HG02884 (cell line): ENCODE data around the gene RSPH10B2.
"Not testable (repeated sequence)": the region's sequence is repeated elsewhere in the genome, so short reads cannot be mapped to it uniquely, and the experiment has no call there.

Experiments used
- ATAC-seq: cut with Tn5 transposase; IDR thresholded peaks from one replicate; pipeline ENCODE4 v1.9.1; 2021; ENCODE audit warnings: mild to moderate bottlenecking, moderate library complexity; ENCODE audit not compliant: unreplicated experiment

The RSPH10B2 gene

GRCh38 chr7:6781581-6781980 lies 27.7 kb downstream of the RSPH10B2 start:
- ATAC-seq, result not testable (repeated sequence)

DNA sequence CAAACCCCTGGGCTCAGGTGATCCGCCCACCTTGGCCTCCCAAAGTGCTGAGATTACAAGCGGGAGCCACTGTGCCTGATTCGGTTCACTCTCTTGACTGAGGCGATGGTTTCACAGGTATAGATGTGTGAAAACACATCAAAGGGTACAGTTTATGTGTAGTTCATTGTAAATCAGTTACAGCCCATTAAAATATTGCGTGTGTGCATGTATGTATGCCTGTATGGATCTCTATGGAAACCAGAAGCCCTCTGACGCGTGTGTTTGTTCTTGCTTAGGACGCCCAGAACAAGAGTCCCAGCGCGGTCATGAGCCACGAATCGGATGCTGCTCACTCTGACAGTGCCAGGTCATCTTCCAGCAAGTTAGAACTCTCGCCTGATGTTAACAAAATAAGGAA lies 35.5 kb downstream of the RSPH10B2 start:
- not testable (repeated sequence) for ATAC-seq

DNA sequence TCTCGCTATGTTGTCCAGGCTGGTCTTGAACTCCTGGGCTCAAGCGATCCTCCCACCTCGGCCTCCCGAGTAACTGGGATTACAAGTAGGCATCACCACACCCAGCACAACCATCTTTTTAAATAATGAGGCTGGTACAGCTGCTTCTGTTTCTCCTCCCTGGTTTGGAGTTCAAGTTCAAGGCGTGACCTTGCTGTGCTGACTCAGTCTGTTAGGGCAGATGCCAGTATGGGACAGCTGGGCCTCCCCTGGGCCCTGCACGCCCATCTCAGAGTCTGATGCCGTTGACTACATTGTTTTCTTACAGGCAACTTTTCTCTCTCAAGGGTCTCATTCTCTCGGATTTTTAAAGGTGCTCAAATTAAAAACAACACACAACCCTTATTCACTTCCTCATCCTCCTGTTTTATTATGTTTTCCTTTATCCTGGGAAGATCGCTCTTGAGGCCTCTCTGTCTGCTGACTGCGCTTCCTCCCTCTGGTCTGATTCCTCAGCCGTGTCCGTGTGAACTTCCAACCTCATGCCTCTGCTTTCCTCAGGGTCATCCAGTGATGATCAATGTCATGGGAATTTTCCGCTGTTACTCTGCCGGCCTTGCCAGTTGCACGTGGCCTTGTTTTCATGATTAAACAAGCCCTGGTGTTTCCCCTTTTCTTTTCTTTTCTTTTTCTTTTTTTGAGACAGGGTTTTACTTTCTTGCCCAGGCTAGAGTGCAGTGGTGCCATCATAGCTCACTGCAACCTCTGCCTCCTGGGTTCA lies 38.4 kb downstream of the RSPH10B2 start:
- ATAC-seq, result not testable (repeated sequence)

DNA sequence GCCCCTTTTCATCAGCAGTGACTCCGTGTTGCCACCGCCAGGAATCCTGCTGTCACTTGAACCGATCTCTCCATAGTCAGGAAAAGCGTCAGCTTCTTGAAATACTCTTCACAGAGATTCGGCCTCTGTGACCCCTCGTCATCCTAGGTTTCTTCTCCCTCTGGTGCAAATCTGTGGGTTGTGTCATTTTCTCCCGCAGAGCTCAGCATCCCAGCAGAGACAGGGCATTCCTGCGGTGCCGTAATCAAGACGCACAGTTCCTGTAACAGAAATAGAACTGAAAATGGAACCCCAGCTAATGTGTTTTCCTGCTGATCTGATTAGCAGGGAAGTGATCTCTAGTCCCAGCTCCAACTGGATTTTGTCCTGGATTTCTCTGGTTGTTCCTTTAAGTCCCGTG lies 40.4 kb downstream of the RSPH10B2 start:
- ATAC-seq, result not testable (repeated sequence)

DNA sequence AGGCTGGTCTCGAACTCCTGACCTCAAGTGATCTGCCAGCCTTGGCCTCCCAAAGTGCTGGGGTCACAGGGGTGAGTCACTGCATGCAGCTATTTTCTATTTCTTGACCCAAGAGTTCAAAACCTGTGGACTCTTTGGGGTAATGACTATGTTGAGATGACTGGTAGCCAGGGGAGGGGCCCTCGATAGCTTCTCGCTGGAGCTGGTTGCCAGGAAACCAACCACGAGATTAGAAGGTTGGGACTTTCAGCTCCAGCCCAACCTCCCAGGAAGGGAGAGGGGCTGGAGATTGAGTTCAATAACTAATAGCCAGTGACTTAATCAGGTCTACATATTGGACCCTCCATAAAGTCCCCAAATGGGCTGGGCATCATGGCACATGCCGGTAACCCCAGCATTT lies 43.3 kb downstream of the RSPH10B2 start:
- not testable (repeated sequence) for ATAC-seq

- ATAC-seq, result not testable (repeated sequence)
These were observed 44.1 kb downstream of the RSPH10B2 start for GRCh38 chr7:6798047-6798446.

- not testable (repeated sequence) for ATAC-seq
These were observed 46.0 kb downstream of the RSPH10B2 start for GRCh38 chr7:6799887-6800286.

DNA sequence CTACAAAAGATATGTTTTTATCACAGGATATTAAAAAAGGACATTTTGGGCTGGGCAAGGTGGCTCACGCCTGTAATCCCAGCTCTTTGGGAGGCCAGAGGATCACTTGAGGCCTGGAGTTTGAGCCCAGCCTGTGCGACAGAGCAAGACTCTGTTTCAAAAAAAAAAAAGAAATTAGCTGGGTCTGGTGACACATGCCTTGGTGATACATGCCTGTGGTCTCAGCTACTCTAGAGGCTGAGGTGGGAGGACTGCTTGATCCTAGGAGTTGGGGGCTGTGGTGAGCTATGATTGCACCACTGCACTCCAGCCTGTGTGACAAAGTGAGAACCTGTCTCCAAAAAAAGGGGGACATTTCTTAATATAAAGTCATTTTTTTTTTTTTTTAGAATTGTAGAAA lies 46.4 kb downstream of the RSPH10B2 start:
- not testable (repeated sequence) for ATAC-seq

DNA sequence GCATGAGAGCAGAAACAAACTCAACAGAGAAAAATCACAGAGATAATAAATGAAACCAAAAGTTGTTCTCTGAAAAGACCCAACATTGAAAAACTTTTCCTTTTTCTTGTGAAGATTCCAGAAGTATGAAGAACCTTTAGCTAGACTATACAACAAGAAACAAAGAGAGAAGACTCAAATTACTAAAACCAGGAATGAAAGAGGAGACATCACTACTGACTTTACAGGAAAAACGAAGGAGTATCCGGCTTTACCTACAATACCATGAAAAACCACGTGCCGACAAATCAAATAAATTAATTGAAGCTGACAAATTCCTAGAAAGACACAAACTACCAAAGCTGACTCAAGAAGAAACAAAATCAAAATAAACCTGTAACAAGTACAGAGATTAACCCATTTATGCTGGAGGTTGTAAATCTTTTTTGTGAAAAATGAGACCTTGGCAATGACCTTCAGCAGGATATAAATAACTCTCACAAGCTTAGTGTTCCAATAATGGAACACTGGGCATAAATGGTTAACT lies 53.6 kb downstream of the RSPH10B2 start:
- ATAC-seq, result not testable (repeated sequence)

DNA sequence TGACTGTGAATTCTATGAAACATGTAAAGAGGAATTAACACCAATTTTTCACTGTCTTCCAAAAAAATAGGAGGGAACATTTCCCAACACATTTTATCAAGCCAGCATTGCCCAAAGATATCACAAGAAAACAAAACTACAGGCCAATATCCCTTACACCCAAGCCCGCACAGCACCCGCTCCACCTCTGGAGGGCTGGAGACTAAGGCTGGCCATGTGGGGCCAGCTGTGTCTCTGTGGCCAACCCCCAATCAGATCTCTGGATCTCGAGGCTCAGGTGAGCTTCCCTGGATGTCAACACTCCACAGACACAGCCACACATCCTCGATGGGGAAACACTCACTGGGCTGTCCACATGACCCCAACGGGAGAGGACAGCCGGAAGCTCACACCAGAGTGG lies 54.1 kb downstream of the RSPH10B2 start:
- not testable (repeated sequence) for ATAC-seq

GRCh38 chr7:6813011-6813410 lies 59.1 kb downstream of the RSPH10B2 start:
- ATAC-seq, result not testable (repeated sequence)

- ATAC-seq, result not testable (repeated sequence)
These were observed 61.6 kb downstream of the RSPH10B2 start for GRCh38 chr7:6815470-6815869.

GRCh38 chr7:6821622-6822021 lies 67.7 kb downstream of the RSPH10B2 start:
- ATAC-seq, result not testable (repeated sequence)

DNA sequence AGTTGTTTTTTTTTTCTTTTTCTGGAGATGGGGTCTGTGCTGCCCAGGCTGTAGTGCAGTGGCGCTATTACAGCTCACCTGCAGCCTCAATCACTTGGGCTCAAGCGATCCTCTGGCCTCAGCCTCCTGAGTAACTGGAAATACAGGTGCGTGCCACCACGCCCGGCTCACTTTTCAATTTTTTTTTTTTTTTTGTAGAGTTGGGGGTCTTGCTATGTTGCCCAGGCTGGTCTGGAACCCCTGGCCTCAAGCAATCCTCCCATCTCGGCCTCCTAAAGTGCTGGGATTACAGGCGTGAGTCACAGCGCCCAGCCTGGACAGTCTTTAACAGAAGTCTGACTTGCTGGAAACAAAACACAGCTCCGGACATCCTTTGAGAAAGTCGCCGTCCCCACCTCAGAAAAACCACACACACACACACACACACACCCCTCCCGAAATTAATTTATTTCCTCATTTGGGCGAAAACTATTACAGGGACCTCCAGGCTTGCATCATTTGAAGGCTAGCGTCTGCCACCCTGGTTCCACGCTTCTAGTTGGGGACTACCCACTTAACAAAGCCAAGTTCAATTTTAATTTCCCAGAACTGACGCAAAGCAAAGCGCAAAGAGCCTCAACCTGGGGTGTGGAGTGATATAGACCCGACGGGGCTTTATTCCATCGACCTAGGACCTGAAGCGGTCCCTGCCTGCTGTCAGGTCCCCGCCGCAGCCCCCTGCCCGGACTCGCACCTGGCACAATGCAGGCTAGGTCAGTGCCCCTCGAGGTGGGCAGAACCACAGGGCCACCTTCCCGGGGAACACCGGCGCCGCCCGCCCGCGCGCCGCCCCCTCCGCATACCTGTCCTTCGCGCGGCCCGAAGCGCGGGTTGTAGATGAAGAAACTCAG lies 71.6 kb downstream of the RSPH10B2 start:
- peak; percentile 38 for ATAC-seq

GRCh38 chr7:6826151-6826550 lies 72.2 kb downstream of the RSPH10B2 start, which contains the start of gene CCZ1B:
CCZ1B (minus strand) TSS chr7:6826275; CDS start chr7:6826197, 78 bp downstream.
- peak; percentile 100 for ATAC-seq

DNA sequence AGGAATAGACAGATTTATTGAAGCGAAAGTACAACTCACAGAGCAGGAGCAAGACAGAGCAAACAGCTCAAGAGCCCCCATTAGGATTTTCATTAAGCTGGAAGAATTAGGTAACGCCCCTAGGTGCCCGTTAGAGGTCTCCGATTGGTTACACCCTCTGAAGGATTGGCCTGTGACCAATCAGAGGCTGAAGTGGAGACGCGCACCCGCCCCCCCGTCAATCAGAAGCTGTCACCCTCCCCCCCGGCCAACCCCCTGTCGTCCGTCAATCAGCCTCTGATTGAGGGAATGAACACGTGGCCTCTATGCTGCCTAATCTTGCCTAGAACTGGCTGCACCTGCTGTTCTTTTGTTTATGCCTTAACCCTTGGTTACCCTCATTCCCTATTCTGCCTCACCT lies 73.3 kb downstream of the RSPH10B2 start:
- ATAC-seq, result not testable (repeated sequence)

GRCh38 chr7:6829616-6830015 lies 75.7 kb downstream of the RSPH10B2 start:
- ATAC-seq, result not testable (repeated sequence)

DNA sequence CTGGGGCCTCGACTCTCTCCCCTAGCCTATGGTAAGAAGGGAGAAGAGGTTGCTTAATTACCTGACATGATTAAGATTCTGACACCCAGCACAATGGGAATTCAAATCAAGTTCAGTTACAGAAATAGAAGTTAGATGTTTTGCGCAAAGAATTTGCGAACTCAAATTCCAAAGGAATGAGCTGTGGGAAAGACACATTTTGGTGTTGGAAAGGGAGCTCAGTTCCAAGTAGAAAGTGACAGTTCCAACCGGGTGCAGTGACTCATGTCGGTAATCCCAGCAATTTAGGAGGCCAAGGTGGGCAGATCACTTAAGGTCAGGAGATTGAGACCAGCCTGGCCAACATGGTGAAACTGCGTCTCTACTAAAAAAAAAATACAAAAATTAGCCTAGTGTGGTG lies 76.1 kb downstream of the RSPH10B2 start:
- ATAC-seq, result not testable (repeated sequence)

GRCh38 chr7:6831018-6831725 lies 77.3 kb downstream of the RSPH10B2 start:
- no peak for ATAC-seq

GRCh38 chr7:6833636-6834035 lies 79.7 kb downstream of the RSPH10B2 start:
- no peak for ATAC-seq

GRCh38 chr7:6835521-6835920 lies 81.6 kb downstream of the RSPH10B2 start:
- ATAC-seq, result not testable (repeated sequence)
